K562 (cell line): ENCODE data around the gene CMBL. TPM values are rescaled to one million over a fixed set of nuclear protein-coding genes. Genes with fewer than 3 reads are reported as not detected.

ENCODE experiments used
- CTBP1 ChIP-seq: fragments of 450-650 bp; IDR thresholded peaks from 2 replicates; pipeline ENCODE4 v1.6.1; 2016; ENCODE audit warnings: borderline replicate concordance
- DMBX1 ChIP-seq: fragments of 250-450 bp; sonication (Bioruptor Pico); IDR thresholded peaks from 2 replicates; pipeline ENCODE4 v1.8.0; 2022; ENCODE audit warnings: inconsistent platforms, mild to moderate bottlenecking, moderate library complexity, borderline replicate concordance
- EHMT2 ChIP-seq: fragments of 450-650 bp; IDR thresholded peaks from 2 replicates; pipeline ENCODE4 v1.6.1; 2018; ENCODE audit warnings: antibody characterized with exemption
- ILK ChIP-seq: fragments of 450-650 bp; IDR thresholded peaks from 2 replicates; pipeline ENCODE4 v1.6.1; 2016; ENCODE audit warnings: missing genetic modification characterization, low read depth, mild to moderate bottlenecking, missing compliant biosample characterization, moderate library complexity, borderline replicate concordance
- LCOR ChIP-seq: sonication (generic); formaldehyde crosslinking; IDR thresholded peaks from 2 replicates; pipeline ENCODE4 v1.8.0; 2022; ENCODE audit warnings: mild to moderate bottlenecking, missing genetic modification reagents
- MIER1 ChIP-seq: fragments of 450-650 bp; IDR thresholded peaks from 2 replicates; pipeline ENCODE4 v1.6.1; 2016; ENCODE audit warnings: antibody characterized with exemption, mild to moderate bottlenecking, low read depth
- MTA2 ChIP-seq: fragments of 450-650 bp; IDR thresholded peaks from 2 replicates; pipeline ENCODE4 v1.6.1; 2016; ENCODE audit warnings: low read depth
- MTA3 ChIP-seq: fragments of 450-650 bp; formaldehyde crosslinking; IDR thresholded peaks from 2 replicates; pipeline ENCODE4 v1.6.1; 2017; ENCODE audit warnings: mild to moderate bottlenecking, borderline replicate concordance
- NR2C2 ChIP-seq, 2 experiments: fragments of 200-800 bp in 1 of 2; sonication (Bioruptor generic) in 1 of 2; sonication (generic) in 1 of 2; formaldehyde crosslinking in 1 of 2; IDR thresholded peaks; 2 replicates each; pipeline versions ENCODE4 v1.6.1 to v1.8.0; 2016 to 2022; ENCODE audit warnings: mild to moderate bottlenecking in 1 of 2, missing compliant biosample characterization in 1 of 2, missing genetic modification characterization in 1 of 2, missing genetic modification reagents in 1 of 2
- NRF1 ChIP-seq, 2 experiments: fragments of 450-650 bp; IDR thresholded peaks in 1 of 2; conservative IDR thresholded peaks in 1 of 2; 2 replicates each; pipeline ENCODE4 v1.6.1; 2014; ENCODE audit warnings: mild to moderate bottlenecking in 2 of 2
- POLR2H ChIP-seq: IDR thresholded peaks from 2 replicates; pipeline ENCODE4 v1.6.1; 2016; ENCODE audit warnings: missing genetic modification characterization, low read depth, mild to moderate bottlenecking, control low read depth, missing compliant biosample characterization, moderate library complexity
- RBFOX2 ChIP-seq: fragments of 200-400 bp; formaldehyde crosslinking; IDR thresholded peaks from 2 replicates; pipeline ENCODE4 v1.6.1; 2017; ENCODE audit warnings: low read depth, mild to moderate bottlenecking, low read length, moderate library complexity
- SMAD4 ChIP-seq: fragments of 250-450 bp; sonication (Bioruptor Pico); conservative IDR thresholded peaks from 2 replicates; pipeline ENCODE4 v1.8.0; 2021; ENCODE audit warnings: inconsistent platforms, mild to moderate bottlenecking, moderate library complexity
- TBP ChIP-seq: optimal IDR thresholded peaks from 2 replicates; pipeline ENCODE3; 2011; ENCODE audit warnings: low read depth, low read length, improper control_type of control experiment
- ZBTB43 ChIP-seq: sonication (generic); formaldehyde crosslinking; IDR thresholded peaks from 2 replicates; pipeline ENCODE4 v1.8.0; 2023; ENCODE audit warnings: mild to moderate bottlenecking, missing genetic modification reagents
- ZBTB49 ChIP-seq: sonication (generic); formaldehyde crosslinking; IDR thresholded peaks from 2 replicates; pipeline ENCODE4 v1.8.0; 2022; ENCODE audit warnings: missing genetic modification reagents, mild to moderate bottlenecking, borderline replicate concordance
- ZNF134 ChIP-seq: fragments of 250-450 bp; sonication (Bioruptor Pico); conservative IDR thresholded peaks from 2 replicates; pipeline ENCODE4 v1.4.0; 2020
- polyA plus RNA-seq, 8 experiments: library from polyadenylated mRNA; depleted of rRNA in 4 of 8; stranded (reverse) in 5 of 8; unstranded in 3 of 8; fragments of >200 nt; fragmentation: Nextera tagmentation in 2 of 8; fragmentation: Illumina TruSeq in 1 of 8; extraction: Ambion mirVana in 2 of 8; extraction: Trizol in 1 of 8; gene quantifications; 2 replicates each; pipeline versions ENCODE4 v1.2.1 to v1.2.3, GENCODE V29; 2011 to 2014; ENCODE audit warnings: inconsistent platforms in 1 of 8, missing spikeins in 1 of 8
- total RNA-seq, 7 experiments: library from RNA; depleted of rRNA in 6 of 7; stranded (reverse); fragments of >200 nt in 6 of 7; fragmentation: Illumina TruSeq in 2 of 7; extraction: Trizol in 2 of 7; gene quantifications; 2 replicates each; pipeline versions ENCODE4 v1.2.1 to v1.2.3, GENCODE V29; 2011 to 2021; ENCODE audit warnings: low replicate concordance in 1 of 7
- TF ChIP-seq, protein P1 (sequence below): fragments of 250-450 bp; sonication (Bioruptor Pico); IDR thresholded peaks from 2 replicates; pipeline ENCODE4 v1.9.0; 2021; ENCODE audit warnings: mild to moderate bottlenecking, inconsistent platforms
- TF ChIP-seq, protein P2 (sequence below): fragments of 450-650 bp; IDR thresholded peaks from 2 replicates; pipeline ENCODE4 v1.6.1; 2016; ENCODE audit warnings: antibody characterized with exemption

Gene CMBL
- total and polyA plus RNA-seq, 9 of the 15 experiments (the other 6 are each of a cell fraction or from before 2014, with no cell fraction given), result 22.6 to 192 (median 71.1) TPM

DNA sequence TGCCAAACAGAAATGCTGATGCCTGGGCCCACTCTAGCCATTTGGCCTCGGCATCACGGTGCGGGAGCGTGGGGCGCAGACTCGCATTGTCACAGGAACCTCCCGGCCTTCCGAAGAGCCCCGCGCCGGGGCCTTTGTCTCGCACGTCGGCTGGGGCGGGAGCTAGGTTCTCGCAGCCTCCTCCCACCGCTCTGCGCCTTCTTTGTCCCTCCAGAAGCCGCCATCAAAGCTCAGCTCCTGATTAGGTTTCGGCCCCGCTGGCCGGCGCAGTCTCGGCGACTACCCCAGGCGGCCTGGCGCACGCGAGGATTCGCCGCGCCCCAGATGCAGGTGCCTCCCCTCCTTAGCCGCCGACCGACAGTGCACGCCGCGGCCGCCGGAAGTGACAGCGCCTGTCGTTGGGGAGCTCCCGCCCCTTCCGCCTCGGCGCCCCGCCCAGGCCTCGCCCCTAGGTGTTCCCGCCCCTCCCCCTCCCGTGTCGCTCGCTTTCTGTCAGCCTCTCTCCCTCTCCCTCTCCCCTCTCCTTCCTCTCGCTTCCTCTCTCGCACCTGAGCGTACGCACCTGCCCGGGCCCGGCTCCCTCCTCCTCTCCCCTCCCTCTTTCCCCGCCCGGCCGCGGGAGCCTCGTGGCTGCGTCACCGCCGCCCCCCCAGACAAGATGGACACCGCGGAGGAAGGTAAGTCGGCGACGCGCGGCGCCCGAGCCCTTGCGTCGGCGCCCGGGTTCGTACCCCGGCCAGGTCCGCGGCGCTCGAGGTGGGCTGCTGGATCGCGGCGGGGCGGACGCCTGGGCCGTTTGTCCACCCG lies 45.7 kb upstream of the CMBL start, which contains the start of gene MARCHF6 (continued):
- TF ChIP-seq TBP (peak; percentile 90), ILK (tag) (no peak), MIER1 (peak; percentile 66; the same call in 1 of the 2 replicates), POLR2H (tag) (peak; percentile 85), MTA2 (0 out of 2 replicates have a peak, but pooled peaks have one; percentile 29), SMAD4 (CRISPR knock-in tag) (peak; percentile 75), NRF1 (conservative IDR thresholded peaks at IDR 0.05 in 1 of 2, IDR thresholded peaks at IDR 0.05 in 1 of 2) (peak; percentile 85 to 87), ZBTB43 (CRISPR knock-in tag) (peak; percentile 84; the same call in 1 of the 2 replicates), EHMT2 (no peak), DMBX1 (CRISPR knock-in tag) (0 out of 2 replicates have a peak, but pooled peaks have one; percentile 43), RBFOX2 (peak; percentile 93), NR2C2 (CRISPR knock-in tag; IDR thresholded peaks at IDR 0.05) (peak; percentile 59), NR2C2 (tag; IDR thresholded peaks at IDR 0.05) (0 out of 2 replicates have a peak, but pooled peaks have one; percentile 28), ZNF134 (CRISPR knock-in tag) (peak; percentile 98), ZBTB49 (CRISPR knock-in tag) (0 out of 2 replicates have a peak, but pooled peaks have one; percentile 88), MTA3 (peak; percentile 83), LCOR (CRISPR knock-in tag) (peak; percentile 71; the same call in 1 of the 2 replicates), CTBP1 (peak; percentile 72)
- TF ChIP-seq, protein P1, sequence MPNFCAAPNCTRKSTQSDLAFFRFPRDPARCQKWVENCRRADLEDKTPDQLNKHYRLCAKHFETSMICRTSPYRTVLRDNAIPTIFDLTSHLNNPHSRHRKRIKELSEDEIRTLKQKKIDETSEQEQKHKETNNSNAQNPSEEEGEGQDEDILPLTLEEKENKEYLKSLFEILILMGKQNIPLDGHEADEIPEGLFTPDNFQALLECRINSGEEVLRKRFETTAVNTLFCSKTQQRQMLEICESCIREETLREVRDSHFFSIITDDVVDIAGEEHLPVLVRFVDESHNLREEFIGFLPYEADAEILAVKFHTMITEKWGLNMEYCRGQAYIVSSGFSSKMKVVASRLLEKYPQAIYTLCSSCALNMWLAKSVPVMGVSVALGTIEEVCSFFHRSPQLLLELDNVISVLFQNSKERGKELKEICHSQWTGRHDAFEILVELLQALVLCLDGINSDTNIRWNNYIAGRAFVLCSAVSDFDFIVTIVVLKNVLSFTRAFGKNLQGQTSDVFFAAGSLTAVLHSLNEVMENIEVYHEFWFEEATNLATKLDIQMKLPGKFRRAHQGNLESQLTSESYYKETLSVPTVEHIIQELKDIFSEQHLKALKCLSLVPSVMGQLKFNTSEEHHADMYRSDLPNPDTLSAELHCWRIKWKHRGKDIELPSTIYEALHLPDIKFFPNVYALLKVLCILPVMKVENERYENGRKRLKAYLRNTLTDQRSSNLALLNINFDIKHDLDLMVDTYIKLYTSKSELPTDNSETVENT (CRISPR knock-in tag), result peak; percentile 88
- TF ChIP-seq, protein P2, sequence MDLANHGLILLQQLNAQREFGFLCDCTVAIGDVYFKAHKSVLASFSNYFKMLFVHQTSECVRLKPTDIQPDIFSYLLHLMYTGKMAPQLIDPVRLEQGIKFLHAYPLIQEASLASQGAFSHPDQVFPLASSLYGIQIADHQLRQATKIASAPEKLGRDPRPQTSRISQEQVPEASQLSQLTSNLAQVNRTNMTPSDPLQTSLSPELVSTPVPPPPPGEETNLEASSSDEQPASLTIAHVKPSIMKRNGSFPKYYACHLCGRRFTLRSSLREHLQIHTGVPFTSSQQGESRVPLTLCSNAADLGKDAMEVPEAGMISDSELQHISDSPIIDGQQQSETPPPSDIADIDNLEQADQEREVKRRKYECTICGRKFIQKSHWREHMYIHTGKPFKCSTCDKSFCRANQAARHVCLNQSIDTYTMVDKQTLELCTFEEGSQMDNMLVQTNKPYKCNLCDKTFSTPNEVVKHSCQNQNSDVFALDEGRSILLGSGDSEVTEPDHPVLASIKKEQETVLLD, result peak; percentile 50
